ENCODE results near the gene CFAP43. TPM values are rescaled to one million over a fixed set of nuclear protein-coding genes. Genes with fewer than 3 reads are reported as not detected.
A peak's percentile ranks its signal among the peaks of the same experiment; 100 is the strongest.

Gene CFAP43
- total and polyA plus RNA-seq, 10 of the 15 experiments (the other 5 are each of a cell fraction or from before 2014, with no cell fraction given): 0.06 to 0.14 (median 0.10) TPM; not detected in 5

DNA sequence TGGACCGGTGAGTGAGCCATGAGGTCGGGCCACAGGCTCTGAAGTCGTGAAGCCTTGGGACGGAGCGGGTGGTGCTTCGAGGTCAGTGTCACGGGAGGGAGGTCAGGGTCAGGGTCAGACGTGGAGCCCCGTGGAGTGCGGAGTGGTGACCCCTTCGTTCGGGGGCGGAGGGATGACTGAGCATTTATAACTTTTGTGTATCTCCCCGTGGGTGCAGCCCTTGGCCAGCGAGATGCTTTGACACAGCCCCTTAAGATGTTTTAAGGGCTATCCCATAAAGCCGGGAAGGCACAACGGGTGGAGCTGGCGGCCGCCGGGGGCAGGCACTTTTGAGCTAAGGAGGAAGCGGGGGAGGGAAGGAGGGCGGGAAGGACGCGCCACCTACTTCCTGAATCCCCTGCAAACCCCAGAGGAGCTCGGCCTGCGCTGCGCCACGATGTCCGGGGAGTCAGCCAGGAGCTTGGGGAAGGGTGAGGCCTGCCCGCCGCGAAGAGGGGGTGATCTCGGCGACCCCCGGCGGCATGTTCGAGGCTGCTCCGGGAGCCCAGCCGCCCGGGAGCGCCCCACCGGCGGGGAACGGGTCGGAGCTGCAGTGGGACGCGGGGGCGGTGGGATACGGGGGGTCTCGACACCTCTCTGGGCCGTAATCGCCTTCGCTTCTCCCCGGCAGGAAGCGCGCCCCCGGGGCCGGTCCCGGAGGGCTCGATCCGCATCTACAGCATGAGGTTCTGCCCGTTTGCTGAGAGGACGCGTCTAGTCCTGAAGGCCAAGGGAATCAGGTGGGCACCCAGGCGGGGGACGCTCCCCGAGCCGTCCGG lies 22.5 kb upstream of the CFAP43 start, which contains the start of gene GSTO1 (continued):
- TF ChIP-seq, protein P1, sequence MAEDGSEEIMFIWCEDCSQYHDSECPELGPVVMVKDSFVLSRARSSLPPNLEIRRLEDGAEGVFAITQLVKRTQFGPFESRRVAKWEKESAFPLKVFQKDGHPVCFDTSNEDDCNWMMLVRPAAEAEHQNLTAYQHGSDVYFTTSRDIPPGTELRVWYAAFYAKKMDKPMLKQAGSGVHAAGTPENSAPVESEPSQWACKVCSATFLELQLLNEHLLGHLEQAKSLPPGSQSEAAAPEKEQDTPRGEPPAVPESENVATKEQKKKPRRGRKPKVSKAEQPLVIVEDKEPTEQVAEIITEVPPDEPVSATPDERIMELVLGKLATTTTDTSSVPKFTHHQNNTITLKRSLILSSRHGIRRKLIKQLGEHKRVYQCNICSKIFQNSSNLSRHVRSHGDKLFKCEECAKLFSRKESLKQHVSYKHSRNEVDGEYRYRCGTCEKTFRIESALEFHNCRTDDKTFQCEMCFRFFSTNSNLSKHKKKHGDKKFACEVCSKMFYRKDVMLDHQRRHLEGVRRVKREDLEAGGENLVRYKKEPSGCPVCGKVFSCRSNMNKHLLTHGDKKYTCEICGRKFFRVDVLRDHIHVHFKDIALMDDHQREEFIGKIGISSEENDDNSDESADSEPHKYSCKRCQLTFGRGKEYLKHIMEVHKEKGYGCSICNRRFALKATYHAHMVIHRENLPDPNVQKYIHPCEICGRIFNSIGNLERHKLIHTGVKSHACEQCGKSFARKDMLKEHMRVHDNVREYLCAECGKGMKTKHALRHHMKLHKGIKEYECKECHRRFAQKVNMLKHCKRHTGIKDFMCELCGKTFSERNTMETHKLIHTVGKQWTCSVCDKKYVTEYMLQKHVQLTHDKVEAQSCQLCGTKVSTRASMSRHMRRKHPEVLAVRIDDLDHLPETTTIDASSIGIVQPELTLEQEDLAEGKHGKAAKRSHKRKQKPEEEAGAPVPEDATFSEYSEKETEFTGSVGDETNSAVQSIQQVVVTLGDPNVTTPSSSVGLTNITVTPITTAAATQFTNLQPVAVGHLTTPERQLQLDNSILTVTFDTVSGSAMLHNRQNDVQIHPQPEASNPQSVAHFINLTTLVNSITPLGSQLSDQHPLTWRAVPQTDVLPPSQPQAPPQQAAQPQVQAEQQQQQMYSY (CRISPR knock-in tag; IDR thresholded peaks at IDR 0.05): no peak
- TF ChIP-seq KDM1A (IDR thresholded peaks at IDR 0.05; ENCODE audit: borderline replicate concordance): no peak
- no peak for TF ChIP-seq NR2C2 (IDR thresholded peaks at IDR 0.05; ENCODE audit: borderline replicate concordance, control insufficient read depth, insufficient read length, low read depth)
- TF ChIP-seq IRF4 (IDR thresholded peaks at IDR 0.05; ENCODE audit: low read depth, low read length): no peak
- 0 out of 2 replicates have a peak, but pooled peaks have one; percentile 50 for TF ChIP-seq SMAD5 (IDR thresholded peaks at IDR 0.05; ENCODE audit: low read depth)
- TF ChIP-seq POLR2AphosphoS5 (IDR thresholded peaks at IDR 0.05; ENCODE audit: low read length): peak; percentile 79
- no peak for TF ChIP-seq PAX5 (IDR thresholded peaks at IDR 0.05; ENCODE audit: borderline replicate concordance, low read depth, low read length)
- TF ChIP-seq RUNX3 (IDR thresholded peaks at IDR 0.05; ENCODE audit: low read length): no peak
- TF ChIP-seq SUPT20H (IDR thresholded peaks at IDR 0.05; ENCODE audit: borderline replicate concordance, control insufficient read depth, low read depth, low read length): no peak
- TF ChIP-seq MTA3 (IDR thresholded peaks at IDR 0.05; ENCODE audit: borderline replicate concordance, low read length): no peak; the same call in 1 of the 2 replicates
- 0 out of 2 replicates have a peak, but pooled peaks have one; percentile 22 for TF ChIP-seq TBL1XR1 (IDR thresholded peaks at IDR 0.05; ENCODE audit: low read depth, low read length)
- TF ChIP-seq CREM (IDR thresholded peaks at IDR 0.05; ENCODE audit: low read depth): 0 out of 2 replicates have a peak, but pooled peaks have one; percentile 24
- TF ChIP-seq, protein P2, sequence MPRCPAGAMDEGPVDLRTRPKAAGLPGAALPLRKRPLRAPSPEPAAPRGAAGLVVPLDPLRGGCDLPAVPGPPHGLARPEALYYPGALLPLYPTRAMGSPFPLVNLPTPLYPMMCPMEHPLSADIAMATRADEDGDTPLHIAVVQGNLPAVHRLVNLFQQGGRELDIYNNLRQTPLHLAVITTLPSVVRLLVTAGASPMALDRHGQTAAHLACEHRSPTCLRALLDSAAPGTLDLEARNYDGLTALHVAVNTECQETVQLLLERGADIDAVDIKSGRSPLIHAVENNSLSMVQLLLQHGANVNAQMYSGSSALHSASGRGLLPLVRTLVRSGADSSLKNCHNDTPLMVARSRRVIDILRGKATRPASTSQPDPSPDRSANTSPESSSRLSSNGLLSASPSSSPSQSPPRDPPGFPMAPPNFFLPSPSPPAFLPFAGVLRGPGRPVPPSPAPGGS (IDR thresholded peaks at IDR 0.05; ENCODE audit: borderline replicate concordance, insufficient read depth, low read depth, low read length, poor library complexity, severe bottlenecking): no peak
- TF ChIP-seq, protein P3, sequence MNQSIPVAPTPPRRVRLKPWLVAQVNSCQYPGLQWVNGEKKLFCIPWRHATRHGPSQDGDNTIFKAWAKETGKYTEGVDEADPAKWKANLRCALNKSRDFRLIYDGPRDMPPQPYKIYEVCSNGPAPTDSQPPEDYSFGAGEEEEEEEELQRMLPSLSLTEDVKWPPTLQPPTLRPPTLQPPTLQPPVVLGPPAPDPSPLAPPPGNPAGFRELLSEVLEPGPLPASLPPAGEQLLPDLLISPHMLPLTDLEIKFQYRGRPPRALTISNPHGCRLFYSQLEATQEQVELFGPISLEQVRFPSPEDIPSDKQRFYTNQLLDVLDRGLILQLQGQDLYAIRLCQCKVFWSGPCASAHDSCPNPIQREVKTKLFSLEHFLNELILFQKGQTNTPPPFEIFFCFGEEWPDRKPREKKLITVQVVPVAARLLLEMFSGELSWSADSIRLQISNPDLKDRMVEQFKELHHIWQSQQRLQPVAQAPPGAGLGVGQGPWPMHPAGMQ (IDR thresholded peaks at IDR 0.05; ENCODE audit: borderline replicate concordance): no peak
- TF ChIP-seq, protein P4, sequence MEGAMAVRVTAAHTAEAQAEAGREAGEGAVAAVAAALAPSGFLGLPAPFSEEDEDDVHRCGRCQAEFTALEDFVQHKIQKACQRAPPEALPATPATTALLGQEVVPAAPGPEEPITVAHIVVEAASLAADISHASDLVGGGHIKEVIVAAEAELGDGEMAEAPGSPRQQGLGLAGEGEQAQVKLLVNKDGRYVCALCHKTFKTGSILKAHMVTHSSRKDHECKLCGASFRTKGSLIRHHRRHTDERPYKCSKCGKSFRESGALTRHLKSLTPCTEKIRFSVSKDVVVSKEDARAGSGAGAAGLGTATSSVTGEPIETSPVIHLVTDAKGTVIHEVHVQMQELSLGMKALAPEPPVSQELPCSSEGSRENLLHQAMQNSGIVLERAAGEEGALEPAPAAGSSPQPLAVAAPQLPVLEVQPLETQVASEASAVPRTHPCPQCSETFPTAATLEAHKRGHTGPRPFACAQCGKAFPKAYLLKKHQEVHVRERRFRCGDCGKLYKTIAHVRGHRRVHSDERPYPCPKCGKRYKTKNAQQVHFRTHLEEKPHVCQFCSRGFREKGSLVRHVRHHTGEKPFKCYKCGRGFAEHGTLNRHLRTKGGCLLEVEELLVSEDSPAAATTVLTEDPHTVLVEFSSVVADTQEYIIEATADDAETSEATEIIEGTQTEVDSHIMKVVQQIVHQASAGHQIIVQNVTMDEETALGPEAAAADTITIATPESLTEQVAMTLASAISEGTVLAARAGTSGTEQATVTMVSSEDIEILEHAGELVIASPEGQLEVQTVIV (IDR thresholded peaks at IDR 0.05; ENCODE audit: borderline replicate concordance, partially characterized antibody): peak; percentile 38
- TF ChIP-seq EZH2 (IDR thresholded peaks at IDR 0.05; ENCODE audit: borderline replicate concordance, control insufficient read depth, low read depth, low read length): no peak

All from GM12878 (cell line).